ENCODE data around the gene NAGLU. TPM values are rescaled to one million over a fixed set of nuclear protein-coding genes. Genes with fewer than 3 reads are reported as not detected.
"Not testable (repeated sequence)": the region's sequence is repeated elsewhere in the genome, so short reads cannot be mapped to it uniquely, and the experiment has no call there.

Gene NAGLU
- polyA plus RNA-seq, 3 donors: 10.4 to 32.9 (median 24.9) TPM

- H3K9me3 ChIP-seq (replicated peaks in 1 of 2; ENCODE audit: control insufficient read depth in 1 of 2, insufficient read depth in 1 of 2, low read length in 2 of 2): no peaks in the 10 kb centered on the region
- Mint-ChIP-seq H3K27ac (no peak overlapping the region), H3K27me3 (ENCODE audit: low read depth in 3 of 3) (peaks cover 20 to 30% (median 26%) of the 10 kb centered on the region in 3 donors), H3K9me3 (peaks cover 0 to 4% (median 0%) of the 10 kb centered on the region in 7 donors), H3K36me3 (peaks cover 51 to 68% of the 10 kb centered on the region in 2 donors), H3K4me3 (no peak overlapping the region), H3K4me1 (peaks cover 9% of the 10 kb centered on the region)
- H4K20me1 ChIP-seq (ENCODE audit: insufficient read depth, low read length): peaks cover 29% of the 10 kb centered on the region
- H3K4me2 ChIP-seq (replicated peaks; ENCODE audit: extremely low read depth, low read length, poor library complexity, severe bottlenecking): no peak overlapping the region
- H3K79me2 ChIP-seq (ENCODE audit: insufficient read depth, low read length): no peaks in the 10 kb centered on the region
- H3K27me3 ChIP-seq (ENCODE audit: control insufficient read depth in 2 of 2, insufficient read depth in 2 of 2, low read length in 2 of 2): peaks cover 11 to 20% of the 10 kb centered on the region in 2 donors
- 81% methylated on average over 7 of the region's 8 CpGs for WGBS (ENCODE audit: insufficient coverage)
- DNase-seq: no peak
- H2AFZ ChIP-seq (ENCODE audit: insufficient read depth, low read depth, low read length, poor library complexity, severe bottlenecking): no peak overlapping the region
- no peak for TF ChIP-seq CTCF (IDR thresholded peaks at IDR 0.05)
- H3K27ac ChIP-seq (ENCODE audit: low read depth in 1 of 2, low read length in 2 of 2): no peak overlapping the region
- intact Hi-C loops (cut with micrococcal nuclease): no loop called here
- H3K4me1 ChIP-seq (ENCODE audit: control insufficient read depth in 1 of 2, insufficient read depth in 2 of 2, low read length in 2 of 2): peaks cover 6 to 9% of the 10 kb centered on the region in 2 donors
- no peak overlapping the region for H3K9ac ChIP-seq (ENCODE audit: insufficient read depth, low read length, poor library complexity, severe bottlenecking)
- peaks cover 35 to 43% of the 10 kb centered on the region in 2 donors for H3K36me3 ChIP-seq (replicated peaks in 1 of 2; ENCODE audit: control insufficient read depth in 1 of 2, insufficient read depth in 2 of 2, low read length in 2 of 2)
- H3K4me3 ChIP-seq (replicated peaks in 1 of 3; ENCODE audit: low read depth in 2 of 3, low read length in 3 of 3): no peak overlapping the region
Measured at GRCh38 chr17:42544874-42545283, 8.8 kb downstream of the NAGLU start.

GRCh38 chr17:42545755-42546505 is 9.9 kb downstream of the NAGLU start:
- H3K4me1 ChIP-seq (ENCODE audit: control insufficient read depth in 1 of 2, insufficient read depth in 2 of 2, low read length in 2 of 2); H3K27ac Mint-ChIP-seq; H3K9me3 ChIP-seq (replicated peaks in 1 of 2; ENCODE audit: control insufficient read depth in 1 of 2, insufficient read depth in 1 of 2, low read length in 2 of 2); H3K4me3 Mint-ChIP-seq; DNase-seq; H3K9me3 Mint-ChIP-seq; intact Hi-C loops (cut with micrococcal nuclease); H3K79me2 ChIP-seq (ENCODE audit: insufficient read depth, low read length); H3K4me3 ChIP-seq (replicated peaks in 1 of 3; ENCODE audit: low read depth in 2 of 3, low read length in 3 of 3); H3K27ac ChIP-seq (ENCODE audit: low read depth in 1 of 2, low read length in 2 of 2); H3K4me2 ChIP-seq (replicated peaks; ENCODE audit: extremely low read depth, low read length, poor library complexity, severe bottlenecking); H2AFZ ChIP-seq (ENCODE audit: insufficient read depth, low read depth, low read length, poor library complexity, severe bottlenecking); H3K4me1 Mint-ChIP-seq; H3K9ac ChIP-seq (ENCODE audit: insufficient read depth, low read length, poor library complexity, severe bottlenecking): not testable (repeated sequence)
- WGBS (ENCODE audit: insufficient coverage): 94% methylated on average over 2 of the region's 9 CpGs
- Histone ChIP-seq H3K27me3 (ENCODE audit: control insufficient read depth in 2 of 2, insufficient read depth in 2 of 2, low read length in 2 of 2) (peaks cover 11 to 20% of the 10 kb centered on the region in 2 donors), H4K20me1 (ENCODE audit: insufficient read depth, low read length) (peaks cover 29% of the 10 kb centered on the region), H3K36me3 (replicated peaks in 1 of 2; ENCODE audit: control insufficient read depth in 1 of 2, insufficient read depth in 2 of 2, low read length in 2 of 2) (peaks cover 31 to 37% of the 10 kb centered on the region in 2 donors)
- Mint-ChIP-seq H3K27me3 (ENCODE audit: low read depth in 3 of 3) (peaks cover 20 to 31% (median 26%) of the 10 kb centered on the region in 3 donors), H3K36me3 (peaks cover 44 to 60% of the 10 kb centered on the region in 2 donors)
